Mononuclear cell (primary cell): ENCODE data around the gene DTYMK. TPM values are rescaled to one million over a fixed set of nuclear protein-coding genes. Genes with fewer than 3 reads are reported as not detected.

ENCODE experiments used
- H3K27me3 ChIP-seq: 2 replicates; pipeline ENCODE4 v1.6.0; 2011; ENCODE audit warnings: low read length, control low read depth; ENCODE audit not compliant: insufficient read depth
- H3K4me1 ChIP-seq: 2 replicates; pipeline ENCODE4 v1.5.1; 2011; ENCODE audit warnings: mild to moderate bottlenecking, low read length, control low read depth; ENCODE audit not compliant: insufficient read depth
- H3K4me3 ChIP-seq: 2 replicates; pipeline ENCODE4 v1.5.1; 2011; ENCODE audit warnings: mild to moderate bottlenecking, low read length, moderate library complexity
- H3K9me3 ChIP-seq: 2 replicates; pipeline ENCODE4 v1.5.1; 2011; ENCODE audit warnings: low read depth, mild to moderate bottlenecking, control low read depth, low read length
- total RNA-seq: library from RNA; depleted of rRNA; stranded (reverse); fragments of >200 nt; gene quantifications from one replicate; pipeline ENCODE4 v1.2.3, GENCODE V29; 2012

DTYMK gene
- total RNA-seq, 1 donor = 2.9 TPM

GRCh38 chr2:241722896-241723454, 36.4 kb upstream of the DTYMK start:
- Histone ChIP-seq H3K4me1 (no peaks in the 10 kb centered on the region), H3K9me3 (no peaks in the 10 kb centered on the region), H3K27me3 (no peaks in the 10 kb centered on the region), H3K4me3 (no peak overlapping the region)

GRCh38 chr2:241721852-241722251, 35.2 kb upstream of the DTYMK start:
- Histone ChIP-seq H3K4me3 (no peak overlapping the region), H3K4me1 (no peaks in the 10 kb centered on the region), H3K9me3 (no peaks in the 10 kb centered on the region), H3K27me3 (no peaks in the 10 kb centered on the region)

GRCh38 chr2:241720560-241720959, 33.9 kb upstream of the DTYMK start:
- H3K9me3 ChIP-seq = no peaks in the 10 kb centered on the region
- H3K4me1 ChIP-seq = no peaks in the 10 kb centered on the region
- no peak overlapping the region for H3K4me3 ChIP-seq
- H3K27me3 ChIP-seq = no peaks in the 10 kb centered on the region

- Histone ChIP-seq H3K4me1 (no peaks in the 10 kb centered on the region), H3K9me3 (no peaks in the 10 kb centered on the region), H3K4me3 (no peak overlapping the region), H3K27me3 (no peaks in the 10 kb centered on the region)
These were observed 33.5 kb upstream of the DTYMK start for GRCh38 chr2:241720099-241720498.

GRCh38 chr2:241719093-241719492, 32.5 kb upstream of the DTYMK start:
- Histone ChIP-seq H3K4me3 (no peak overlapping the region), H3K4me1 (no peaks in the 10 kb centered on the region)

GRCh38 chr2:241708879-241709278, 22.3 kb upstream of the DTYMK start:
- Histone ChIP-seq H3K4me3 (no peak overlapping the region), H3K9me3 (no peaks in the 10 kb centered on the region), H3K27me3 (no peaks in the 10 kb centered on the region)

More at GRCh38 chr2:241719093-241719492, 32.5 kb upstream of the DTYMK start:
- no peaks in the 10 kb centered on the region for H3K27me3 ChIP-seq
- H3K9me3 ChIP-seq = no peaks in the 10 kb centered on the region

GRCh38 chr2:241706537-241706936, 19.9 kb upstream of the DTYMK start:
- H3K9me3 ChIP-seq = no peaks in the 10 kb centered on the region
- no peaks in the 10 kb centered on the region for H3K27me3 ChIP-seq
- H3K4me3 ChIP-seq = no peak overlapping the region
- peaks cover 15% of the 10 kb centered on the region for H3K4me1 ChIP-seq

More at GRCh38 chr2:241708879-241709278, 22.3 kb upstream of the DTYMK start:
- peaks cover 1% of the 10 kb centered on the region for H3K4me1 ChIP-seq

GRCh38 chr2:241703032-241703604, 16.5 kb upstream of the DTYMK start:
- H3K27me3 ChIP-seq = no peaks in the 10 kb centered on the region
- H3K4me1 ChIP-seq = peaks cover 25% of the 10 kb centered on the region
- peak overlapping the region; percentile 54 for H3K4me3 ChIP-seq
- no peaks in the 10 kb centered on the region for H3K9me3 ChIP-seq

- peak overlapping the region; percentile 60 for H3K4me3 ChIP-seq
These were observed 15.8 kb upstream of the DTYMK start for GRCh38 chr2:241702155-241703031.

GRCh38 chr2:241701399-241702154, 15.0 kb upstream of the DTYMK start, which contains the start of gene ING5:
ING5 (plus strand) TSS chr2:241702039; CDS start chr2:241702066, 27 bp downstream.
- Histone ChIP-seq H3K4me1 (peaks cover 25% of the 10 kb centered on the region), H3K9me3 (no peaks in the 10 kb centered on the region), H3K27me3 (no peaks in the 10 kb centered on the region), H3K4me3 (peak within 1 kb of the TSS; percentile 60)

More at GRCh38 chr2:241702155-241703031, 15.8 kb upstream of the DTYMK start:
- Histone ChIP-seq H3K27me3 (no peaks in the 10 kb centered on the region), H3K4me1 (peaks cover 25% of the 10 kb centered on the region), H3K9me3 (no peaks in the 10 kb centered on the region)

GRCh38 chr2:241701149-241701398, 14.5 kb upstream of the DTYMK start:
- Histone ChIP-seq H3K4me3 (peak overlapping the region; percentile 60), H3K4me1 (peaks cover 25% of the 10 kb centered on the region), H3K27me3 (no peaks in the 10 kb centered on the region), H3K9me3 (no peaks in the 10 kb centered on the region)

- no peaks in the 10 kb centered on the region for H3K27me3 ChIP-seq
- H3K4me3 ChIP-seq = no peak overlapping the region
- peaks cover 3% of the 10 kb centered on the region for H3K4me1 ChIP-seq
- no peaks in the 10 kb centered on the region for H3K9me3 ChIP-seq
These were observed 9.0 kb upstream of the DTYMK start for GRCh38 chr2:241695651-241696050.

- Histone ChIP-seq H3K9me3 (no peaks in the 10 kb centered on the region), H3K27me3 (no peaks in the 10 kb centered on the region), H3K4me1 (peaks cover 17% of the 10 kb centered on the region), H3K4me3 (no peak overlapping the region)
These were observed 5.8 kb upstream of the DTYMK start for GRCh38 chr2:241692448-241692847.

- H3K27me3 ChIP-seq = no peaks in the 10 kb centered on the region
- no peaks in the 10 kb centered on the region for H3K9me3 ChIP-seq
- H3K4me1 ChIP-seq = peaks cover 27% of the 10 kb centered on the region
- no peak overlapping the region for H3K4me3 ChIP-seq
These were observed 3.6 kb upstream of the DTYMK start for GRCh38 chr2:241690202-241690717.

GRCh38 chr2:241689306-241689705, 2.7 kb upstream of the DTYMK start:
- H3K4me3 ChIP-seq = no peak overlapping the region

More at GRCh38 chr2:241689306-241689705, 2.7 kb upstream of the DTYMK start:
- H3K27me3 ChIP-seq = no peaks in the 10 kb centered on the region
- no peaks in the 10 kb centered on the region for H3K9me3 ChIP-seq
- peaks cover 27% of the 10 kb centered on the region for H3K4me1 ChIP-seq
